NCI-H1417 (cell line): Measurements from ENCODE around the gene OR5AS1.
"Not testable (repeated sequence)": the region's sequence is repeated elsewhere in the genome, so short reads cannot be mapped to it uniquely, and the experiment has no call there.

Experiments used
- DNase-seq, 3 experiments: peaks; one replicate each; lab custom pipeline; 2025; lab: John Stamatoyannopoulos, UW

The OR5AS1 gene

GRCh38 chr11:56027354-56027753 lies at the start of gene OR5AS1:
Gene OR5AS1, plus strand, starts transcription at chr11:56027654. Its CDS starts 2,765 bp downstream, at chr11:56030419.
- no peak for DNase-seq

GRCh38 chr11:55994525-55994924 lies 32.9 kb upstream of the OR5AS1 start, which contains the start of gene OR5F1:
Gene OR5F1, minus strand, starts transcription at chr11:55994625. Its CDS starts 0 bp downstream, at chr11:55994625.
- DNase-seq, result no peak

GRCh38 chr11:56010716-56011115 lies 16.7 kb upstream of the OR5AS1 start:
- no peak for DNase-seq

GRCh38 chr11:56013805-56014204 lies 13.6 kb upstream of the OR5AS1 start:
- no peak for DNase-seq

- no peak for DNase-seq
Measured at GRCh38 chr11:56045538-56045937, 18.1 kb downstream of the OR5AS1 start.

- DNase-seq, result no peak
Measured at GRCh38 chr11:56048480-56048879, 21.0 kb downstream of the OR5AS1 start.

GRCh38 chr11:56049487-56049886 lies 22.0 kb downstream of the OR5AS1 start:
- no peak for DNase-seq

GRCh38 chr11:56056366-56056765 lies 28.9 kb downstream of the OR5AS1 start:
- DNase-seq, result not testable (repeated sequence)

GRCh38 chr11:56057661-56058237 lies 30.3 kb downstream of the OR5AS1 start:
- DNase-seq, result not testable (repeated sequence)

GRCh38 chr11:56058260-56058780 lies 30.9 kb downstream of the OR5AS1 start:
- DNase-seq, result not testable (repeated sequence)

GRCh38 chr11:56066980-56067379 lies 39.5 kb downstream of the OR5AS1 start:
- no peak for DNase-seq
